Skin of body (tissue), 2 donors: Measurements from ENCODE around the gene SYNE1. TPM values are rescaled to one million over a fixed set of nuclear protein-coding genes. Genes with fewer than 3 reads are reported as not detected.
A peak's percentile ranks its signal among the peaks of the same experiment; 100 is the strongest.
"Not testable (repeated sequence)": the region's sequence is repeated elsewhere in the genome, so short reads cannot be mapped to it uniquely, and the experiment has no call there.

Experiments used
- DNase-seq: peaks from one replicate; lab custom pipeline; 2025; lab: John Stamatoyannopoulos, UW
- total RNA-seq: library from RNA; depleted of rRNA; stranded (reverse); fragments of >200 nt; gene quantifications from one replicate; pipeline ENCODE4 v1.2.3, GENCODE V29; 2014

The SYNE1 gene
- total RNA-seq, 1 donor from 2014 or later = 155 TPM

- DNase-seq = no peak
These were observed 490.8 kb downstream of the SYNE1 start for GRCh38 chr6:152146385-152146784.

GRCh38 chr6:152143359-152143758 is 493.8 kb downstream of the SYNE1 start:
- no peak for DNase-seq

- DNase-seq = peak; percentile 76
These were observed 495.1 kb downstream of the SYNE1 start for GRCh38 chr6:152142105-152142504.

- DNase-seq = not testable (repeated sequence)
These were observed 498.8 kb downstream of the SYNE1 start for GRCh38 chr6:152138344-152138743.

- DNase-seq = no peak
These were observed 500.7 kb downstream of the SYNE1 start for GRCh38 chr6:152136449-152136825.

- DNase-seq = no peak
These were observed 501.3 kb downstream of the SYNE1 start for GRCh38 chr6:152135755-152136448.

- DNase-seq = no peak
These were observed 506.7 kb downstream of the SYNE1 start for GRCh38 chr6:152130441-152130840.

- peak; percentile 32 for DNase-seq
These were observed 507.4 kb downstream of the SYNE1 start for GRCh38 chr6:152129691-152130151.

- no peak for DNase-seq
These were observed 509.6 kb downstream of the SYNE1 start for GRCh38 chr6:152127432-152128165.

GRCh38 chr6:152124429-152125074 is 512.6 kb downstream of the SYNE1 start:
- peak; percentile 38 for DNase-seq

GRCh38 chr6:152123076-152123475 is 514.1 kb downstream of the SYNE1 start:
- no peak for DNase-seq

GRCh38 chr6:152122434-152122833 is 514.7 kb downstream of the SYNE1 start:
- no peak for DNase-seq

GRCh38 chr6:152121910-152122309 is 515.3 kb downstream of the SYNE1 start:
- no peak for DNase-seq

GRCh38 chr6:152119831-152120230 is 517.3 kb downstream of the SYNE1 start:
- no peak for DNase-seq

GRCh38 chr6:152118678-152119077 is 518.5 kb downstream of the SYNE1 start:
- DNase-seq = no peak

- no peak for DNase-seq
These were observed 518.9 kb downstream of the SYNE1 start for GRCh38 chr6:152118224-152118623.

- DNase-seq = no peak
These were observed 519.7 kb downstream of the SYNE1 start for GRCh38 chr6:152117156-152118133.

- DNase-seq = no peak
These were observed 524.5 kb downstream of the SYNE1 start for GRCh38 chr6:152112491-152113261.

GRCh38 chr6:152110886-152111820 is 526.0 kb downstream of the SYNE1 start:
- no peak for DNase-seq
